K562 (cell line): ENCODE measurements around the gene MYOZ1. TPM values are rescaled to one million over a fixed set of nuclear protein-coding genes. Genes with fewer than 3 reads are reported as not detected.

Experiments
- ARID2 ChIP-seq: fragments of 450-650 bp; IDR thresholded peaks from 2 replicates; pipeline ENCODE4 v1.6.1; 2017; ENCODE audit warnings: antibody characterized with exemption, mild to moderate bottlenecking
- ARID4B ChIP-seq: sonication (generic); formaldehyde crosslinking; IDR thresholded peaks from 2 replicates; pipeline ENCODE4 v1.8.0; 2022; ENCODE audit warnings: mild to moderate bottlenecking, missing genetic modification reagents
- E2F8 ChIP-seq: fragments of 450-650 bp; IDR thresholded peaks from 2 replicates; pipeline ENCODE4 v1.7.1; 2018; ENCODE audit warnings: mild to moderate bottlenecking, low read depth; ENCODE audit not compliant: partially characterized antibody
- HDAC6 ChIP-seq: IDR thresholded peaks from 2 replicates; pipeline ENCODE4 v1.6.1; 2012; ENCODE audit warnings: low read depth, mild to moderate bottlenecking, control low read depth, inconsistent platforms, low read length, moderate library complexity
- KDM4B ChIP-seq, 2 experiments: fragments of 450-650 bp in 1 of 2; sonication (generic) in 1 of 2; IDR thresholded peaks; 2 replicates each; pipeline ENCODE4 v1.6.1; 2016 to 2017; ENCODE audit warnings: borderline replicate concordance in 2 of 2, antibody characterized with exemption in 1 of 2, low read depth in 1 of 2, mild to moderate bottlenecking in 1 of 2
- MEF2D ChIP-seq: conservative IDR thresholded peaks from 2 replicates; pipeline ENCODE4 v1.6.1; 2016; ENCODE audit warnings: low read depth, missing genetic modification characterization, missing compliant biosample characterization
- PHB ChIP-seq: fragments of 250-450 bp; sonication (Bioruptor Pico); IDR thresholded peaks from 2 replicates; pipeline ENCODE4 v1.5.0; 2021
- SMAD4 ChIP-seq: fragments of 250-450 bp; sonication (Bioruptor Pico); conservative IDR thresholded peaks from 2 replicates; pipeline ENCODE4 v1.8.0; 2021; ENCODE audit warnings: inconsistent platforms, mild to moderate bottlenecking, moderate library complexity
- TAF15 ChIP-seq: fragments of 200-400 bp; formaldehyde crosslinking; IDR thresholded peaks from 2 replicates; pipeline ENCODE4 v1.6.1; 2017; ENCODE audit warnings: mild to moderate bottlenecking, low read depth, low read length, moderate library complexity
- ZBTB2 ChIP-seq: fragments of 450-650 bp; IDR thresholded peaks from 2 replicates; pipeline ENCODE4 v1.6.1; 2016; ENCODE audit warnings: antibody characterized with exemption
- ZBTB8A ChIP-seq: fragments of 450-650 bp; IDR thresholded peaks from 2 replicates; pipeline ENCODE4 v1.6.1; 2018; ENCODE audit warnings: mild to moderate bottlenecking, moderate library complexity; ENCODE audit not compliant: partially characterized antibody
- ZKSCAN3 ChIP-seq: fragments of 250-450 bp; sonication (Bioruptor Pico); IDR thresholded peaks from 2 replicates; pipeline ENCODE4 v1.4.0; 2020
- ZNF140 ChIP-seq: fragments of 250-450 bp; sonication (Bioruptor Pico); IDR thresholded peaks from 2 replicates; pipeline ENCODE4 v1.8.0; 2021; ENCODE audit warnings: moderate library complexity, mild to moderate bottlenecking, inconsistent platforms
- ZNF143 ChIP-seq: sonication (generic); formaldehyde crosslinking; IDR thresholded peaks from 2 replicates; pipeline ENCODE4 v1.9.0; 2022; ENCODE audit warnings: mild to moderate bottlenecking, missing genetic modification reagents
- ZNF197 ChIP-seq: fragments of 200-800 bp; sonication (Bioruptor generic); IDR thresholded peaks from 2 replicates; pipeline ENCODE4 v1.6.1; 2016; ENCODE audit warnings: low read depth, missing genetic modification characterization, missing compliant biosample characterization
- ZNF263 ChIP-seq: sonication (generic); formaldehyde crosslinking; IDR thresholded peaks from 2 replicates; pipeline ENCODE4 v1.8.0; 2022; ENCODE audit warnings: mild to moderate bottlenecking, missing genetic modification reagents, borderline replicate concordance
- ZNF668 ChIP-seq: fragments of 250-450 bp; sonication (Bioruptor Pico); IDR thresholded peaks from 2 replicates; pipeline ENCODE4 v1.8.0; 2022; ENCODE audit warnings: mild to moderate bottlenecking, inconsistent platforms
- polyA plus RNA-seq, 8 experiments: library from polyadenylated mRNA; depleted of rRNA in 4 of 8; stranded (reverse) in 5 of 8; unstranded in 3 of 8; fragments of >200 nt; fragmentation: Nextera tagmentation in 2 of 8; fragmentation: Illumina TruSeq in 1 of 8; extraction: Ambion mirVana in 2 of 8; extraction: Trizol in 1 of 8; gene quantifications; 2 replicates each; pipeline versions ENCODE4 v1.2.1 to v1.2.3, GENCODE V29; 2011 to 2014; ENCODE audit warnings: inconsistent platforms in 1 of 8, missing spikeins in 1 of 8
- total RNA-seq, 7 experiments: library from RNA; depleted of rRNA in 6 of 7; stranded (reverse); fragments of >200 nt in 6 of 7; fragmentation: Illumina TruSeq in 2 of 7; extraction: Trizol in 2 of 7; gene quantifications; 2 replicates each; pipeline versions ENCODE4 v1.2.1 to v1.2.3, GENCODE V29; 2011 to 2021; ENCODE audit warnings: low replicate concordance in 1 of 7
- TF ChIP-seq, protein P1 (sequence below): IDR thresholded peaks from 2 replicates; pipeline ENCODE4 v1.6.1; 2014; ENCODE audit warnings: antibody characterized with exemption

Gene MYOZ1
- total and polyA plus RNA-seq, 9 of the 15 experiments (the other 6 are each of a cell fraction or from before 2014, with no cell fraction given), result 0.03 to 0.18 (median 0.07) TPM; not detected in 5

DNA sequence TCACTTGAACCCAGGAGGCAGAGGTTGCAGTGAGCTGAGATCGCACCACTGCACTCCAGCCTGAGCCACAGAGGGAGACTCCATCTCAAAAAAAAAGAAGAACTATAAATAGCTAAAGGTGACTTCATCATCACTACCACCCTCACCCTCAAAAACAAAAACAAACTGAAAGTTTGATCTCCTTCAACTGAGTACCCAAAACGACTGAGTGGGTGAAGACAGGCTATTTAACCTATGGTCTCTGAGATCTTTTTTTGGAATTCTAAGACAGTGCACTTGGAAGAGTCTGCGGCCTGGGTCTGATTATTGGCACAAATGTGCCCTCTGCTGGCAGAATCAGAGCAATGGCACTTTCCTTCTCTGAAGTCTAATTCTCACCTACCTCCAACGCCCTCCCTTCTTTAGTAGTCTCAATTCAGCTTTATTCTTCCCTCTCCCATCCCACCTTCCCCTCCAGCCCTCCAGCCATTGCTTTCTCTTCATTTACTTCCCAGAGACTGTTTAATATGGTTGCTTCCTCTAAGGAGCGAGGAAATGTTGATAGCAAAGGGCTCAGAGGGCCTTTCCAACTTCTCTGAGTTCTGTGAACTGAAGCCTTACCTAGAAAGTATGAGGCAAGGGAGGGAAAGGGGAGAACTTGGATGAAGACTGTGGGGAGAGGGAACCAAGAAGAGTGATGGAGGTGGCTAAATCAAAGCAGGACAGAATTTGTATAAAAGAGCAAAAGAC, 2.9 kb upstream of the MYOZ1 start (continued):
- TF ChIP-seq PHB (CRISPR knock-in tag) (no peak), ZKSCAN3 (CRISPR knock-in tag) (no peak), ZBTB8A (no peak), ZNF668 (CRISPR knock-in tag) (no peak), ZNF143 (no peak), MEF2D (tag) (peak; percentile 96), KDM4B (IDR thresholded peaks at IDR 0.05; ENCODE audit: borderline replicate concordance in 2 of 2, low read depth in 1 of 2) (no peak), HDAC6 (no peak), ZNF197 (no peak), ZNF140 (CRISPR knock-in tag) (no peak), SMAD4 (CRISPR knock-in tag) (0 out of 2 replicates have a peak, but pooled peaks have one; percentile 49), TAF15 (no peak), ZBTB2 (no peak), ZNF263 (CRISPR knock-in tag) (no peak), ARID4B (CRISPR knock-in tag) (no peak), E2F8 (peak; percentile 19), ARID2 (peak; percentile 96)
- TF ChIP-seq, protein P1, sequence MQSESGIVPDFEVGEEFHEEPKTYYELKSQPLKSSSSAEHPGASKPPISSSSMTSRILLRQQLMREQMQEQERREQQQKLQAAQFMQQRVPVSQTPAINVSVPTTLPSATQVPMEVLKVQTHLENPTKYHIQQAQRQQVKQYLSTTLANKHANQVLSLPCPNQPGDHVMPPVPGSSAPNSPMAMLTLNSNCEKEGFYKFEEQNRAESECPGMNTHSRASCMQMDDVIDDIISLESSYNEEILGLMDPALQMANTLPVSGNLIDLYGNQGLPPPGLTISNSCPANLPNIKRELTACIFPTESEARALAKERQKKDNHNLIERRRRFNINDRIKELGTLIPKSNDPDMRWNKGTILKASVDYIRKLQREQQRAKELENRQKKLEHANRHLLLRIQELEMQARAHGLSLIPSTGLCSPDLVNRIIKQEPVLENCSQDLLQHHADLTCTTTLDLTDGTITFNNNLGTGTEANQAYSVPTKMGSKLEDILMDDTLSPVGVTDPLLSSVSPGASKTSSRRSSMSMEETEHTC, result no peak
